Measurements from ENCODE around the gene PAEP.

DNA sequence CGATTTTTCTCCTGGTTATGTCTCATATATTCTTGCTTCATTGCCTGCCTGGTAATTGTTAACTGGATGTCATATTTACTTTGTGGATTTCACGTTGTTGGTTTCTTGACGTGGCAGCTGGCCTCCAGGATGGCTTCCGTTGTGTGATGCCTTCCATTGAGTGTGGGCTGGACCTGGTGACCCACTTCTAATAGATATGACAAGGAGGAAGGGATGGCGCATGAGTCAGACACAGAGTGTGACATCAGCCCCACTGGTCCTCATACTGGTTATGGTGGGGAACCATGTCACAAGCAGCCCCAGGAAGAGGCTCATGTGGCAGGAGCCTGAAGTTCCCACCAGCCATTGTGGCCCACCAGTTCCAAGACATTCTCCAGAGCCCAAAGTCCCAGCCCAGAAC, 6.4 kb upstream of the PAEP start:
- TF ChIP-seq CTCF (IDR thresholded peaks at IDR 0.05; ENCODE audit: insufficient read depth, low read length, poor library complexity, severe bottlenecking) (no peak), EZH2phosphoT487 (conservative IDR thresholded peaks at IDR 0.05; ENCODE audit: low read length) (no peak)

All from SU-DHL-6 (cell line).